Head of caudate nucleus (tissue), 42 donors: ENCODE results near the gene EXOSC10.
"Not testable (repeated sequence)": the region's sequence is repeated elsewhere in the genome, so short reads cannot be mapped to it uniquely, and the experiment has no call there.

Experiments
- DNase-seq, 42 donors: peaks; one replicate each; pipeline versions ENCODE4 v3.0.0 to v3.0.0-alpha.2; 2020 to 2021; ENCODE audit warnings: mixed read lengths in 7 of 42
- intact Hi-C: fragments of 100-400 bp; cut with DNase I; formaldehyde crosslinking; loops from one replicate; pipeline ENCODE4 v1.15.0; 2022

The EXOSC10 gene

DNA sequence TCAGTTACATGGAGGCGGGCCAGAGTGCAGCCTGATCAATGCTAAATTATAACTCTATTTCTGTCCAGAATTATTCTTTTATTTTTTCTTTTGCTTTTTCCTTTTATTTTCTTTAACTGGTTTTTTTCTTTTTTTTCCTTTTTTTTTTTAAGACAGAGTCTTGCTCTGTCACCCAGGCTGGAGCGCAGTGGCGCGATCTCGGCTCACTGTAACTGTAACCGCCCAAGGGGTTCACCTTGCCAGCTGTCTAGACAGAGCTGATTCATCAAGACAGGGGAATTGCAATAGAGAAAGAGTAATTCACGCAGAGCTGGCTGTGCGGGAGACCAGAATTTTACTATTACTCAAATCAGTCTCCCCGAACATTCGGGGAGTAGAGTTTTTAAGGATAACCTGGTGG is 48.5 kb downstream of the EXOSC10 start:
- intact Hi-C loops: not testable (repeated sequence)
- peak in 1 of 42 donors; percentile 13 for DNase-seq

DNA sequence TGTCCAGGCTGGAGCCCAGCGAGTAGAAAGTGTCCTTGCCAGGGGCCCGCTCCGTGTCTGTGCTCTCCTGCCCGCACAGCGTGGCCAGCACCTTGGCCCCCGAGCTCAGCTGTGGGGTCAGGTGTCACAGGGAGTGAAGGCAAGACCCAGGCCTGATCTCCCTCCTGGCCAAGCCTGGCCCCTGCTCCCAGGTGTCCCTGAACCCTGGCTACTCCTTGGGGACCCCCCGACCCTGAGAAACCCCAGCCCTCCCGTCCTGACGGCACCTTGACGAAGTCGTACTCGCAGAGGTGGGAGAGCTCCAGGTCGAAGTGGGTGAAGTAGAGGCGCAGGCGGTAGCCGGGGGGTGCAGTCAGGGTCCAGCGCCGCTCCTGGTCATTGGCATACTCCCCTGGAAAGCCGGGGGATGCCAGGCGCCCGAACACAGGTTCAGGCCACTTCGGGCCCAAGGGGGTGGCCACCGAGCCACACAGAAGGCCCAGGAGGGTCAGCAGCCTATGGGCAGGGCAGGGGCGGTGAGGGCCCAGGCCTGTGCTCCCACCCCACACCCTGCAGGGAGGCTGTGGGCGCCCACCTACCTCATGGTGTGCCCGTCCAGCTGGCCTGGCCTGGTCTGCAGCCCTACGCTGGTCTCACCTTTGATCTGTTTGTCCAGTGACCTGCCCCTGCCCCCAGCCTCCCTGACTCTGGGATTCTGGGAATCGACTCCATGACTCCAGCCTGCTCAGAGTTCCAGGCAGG is 52.9 kb downstream of the EXOSC10 start, which contains the start of gene MASP2:
TSS of gene MASP2 (minus strand) at position 615 of the 741 bp plus-strand sequence. CDS start at position 583, 32 bp downstream.
- peak in 5 of 42 donors; percentile 6 to 27 (median 15) for DNase-seq
- intact Hi-C loops: no loop called here

DNA sequence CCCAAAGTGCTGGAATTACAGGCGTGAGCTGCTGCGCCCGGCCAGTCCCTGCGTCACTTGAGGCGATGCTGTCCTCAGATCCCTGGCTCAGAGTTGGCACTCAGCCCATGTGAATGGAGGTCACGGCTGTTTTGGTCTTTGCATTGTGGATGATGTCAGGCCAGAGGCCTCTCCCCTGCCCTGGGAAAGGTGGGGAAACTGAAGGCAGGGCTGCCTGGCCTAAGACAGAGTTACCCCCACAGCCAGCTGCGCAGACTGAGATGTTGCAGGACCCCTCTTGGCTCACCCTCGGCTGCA is 53.5 kb downstream of the EXOSC10 start:
- peak in 4 of 42 donors; percentile 8 to 24 (median 11) for DNase-seq
- intact Hi-C loops: no loop called here

DNA sequence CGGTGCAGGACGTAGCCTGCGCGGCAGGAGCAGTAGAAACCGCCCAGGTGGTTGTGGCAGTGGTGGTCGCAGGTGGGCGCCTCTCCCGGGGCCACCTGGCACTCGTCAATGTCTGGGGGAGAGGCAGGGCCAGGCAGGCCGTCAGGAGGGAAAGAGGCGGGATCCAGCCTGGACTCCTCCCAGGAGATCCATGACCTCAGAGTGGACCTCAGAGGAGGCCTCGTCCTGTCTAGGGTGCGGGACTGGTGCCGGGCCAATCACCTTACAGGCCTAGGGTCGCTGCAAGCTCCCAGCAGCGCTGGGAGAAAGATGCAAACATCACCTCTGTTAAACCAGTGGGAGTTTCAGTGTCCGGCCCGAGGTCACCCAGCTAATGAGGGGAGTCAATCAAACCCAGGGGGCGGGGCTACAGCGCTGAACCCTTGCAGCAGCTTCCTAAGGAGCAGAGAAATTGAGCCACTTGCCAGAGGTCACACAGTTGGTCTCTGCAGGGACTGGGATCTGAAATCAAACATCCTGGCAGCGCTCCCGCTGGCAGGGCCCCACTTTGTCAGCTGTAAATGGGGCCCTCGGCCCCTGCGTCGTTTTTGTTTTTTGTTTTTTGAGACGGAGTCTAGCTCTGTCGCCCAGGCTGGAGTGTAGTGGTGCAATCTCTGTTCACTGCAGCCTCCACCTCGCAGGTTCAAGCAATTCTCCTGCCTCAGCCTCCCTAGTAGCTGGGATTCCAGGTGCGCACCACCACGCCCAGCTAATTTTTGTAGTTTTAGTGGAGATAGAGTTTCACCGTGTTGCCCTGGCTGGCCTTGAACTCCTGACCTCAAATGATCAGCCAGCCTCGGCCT is 54.0 kb downstream of the EXOSC10 start:
- intact Hi-C loops: no loop called here
- DNase-seq: peak in 6 of 42 donors; percentile 7 to 26 (median 19)

DNA sequence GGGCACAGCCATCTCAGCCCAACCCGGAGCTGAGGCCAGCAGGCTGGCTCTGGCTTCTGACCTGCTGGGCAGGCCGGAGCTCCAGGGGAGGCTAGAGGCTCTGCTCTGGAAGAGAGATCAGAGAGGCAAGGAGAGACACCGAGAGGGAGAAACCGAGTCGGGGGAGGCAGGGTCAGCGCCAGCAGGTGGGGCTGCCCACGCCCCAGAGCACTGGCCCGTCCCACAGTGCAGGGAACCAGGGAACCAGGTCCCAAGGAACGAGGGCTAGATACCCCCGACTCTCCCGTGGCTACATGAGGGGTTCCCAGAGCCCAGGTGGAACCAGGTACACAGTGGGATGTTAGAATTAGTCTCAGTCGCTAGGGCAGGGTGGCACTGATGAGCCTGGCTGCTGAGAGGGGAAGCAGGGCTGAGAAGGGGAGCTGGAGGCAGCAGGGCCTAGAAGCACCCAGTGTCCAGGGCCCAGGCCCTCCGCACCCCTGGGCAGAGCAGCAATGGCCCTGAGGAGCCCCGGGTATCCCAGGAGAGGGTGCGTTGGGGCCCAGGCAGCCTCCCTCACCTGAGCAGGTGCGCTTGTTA is 54.7 kb downstream of the EXOSC10 start:
- intact Hi-C loops: no loop called here
- DNase-seq: peak in 6 of 42 donors; percentile 0 to 22 (median 8)

DNA sequence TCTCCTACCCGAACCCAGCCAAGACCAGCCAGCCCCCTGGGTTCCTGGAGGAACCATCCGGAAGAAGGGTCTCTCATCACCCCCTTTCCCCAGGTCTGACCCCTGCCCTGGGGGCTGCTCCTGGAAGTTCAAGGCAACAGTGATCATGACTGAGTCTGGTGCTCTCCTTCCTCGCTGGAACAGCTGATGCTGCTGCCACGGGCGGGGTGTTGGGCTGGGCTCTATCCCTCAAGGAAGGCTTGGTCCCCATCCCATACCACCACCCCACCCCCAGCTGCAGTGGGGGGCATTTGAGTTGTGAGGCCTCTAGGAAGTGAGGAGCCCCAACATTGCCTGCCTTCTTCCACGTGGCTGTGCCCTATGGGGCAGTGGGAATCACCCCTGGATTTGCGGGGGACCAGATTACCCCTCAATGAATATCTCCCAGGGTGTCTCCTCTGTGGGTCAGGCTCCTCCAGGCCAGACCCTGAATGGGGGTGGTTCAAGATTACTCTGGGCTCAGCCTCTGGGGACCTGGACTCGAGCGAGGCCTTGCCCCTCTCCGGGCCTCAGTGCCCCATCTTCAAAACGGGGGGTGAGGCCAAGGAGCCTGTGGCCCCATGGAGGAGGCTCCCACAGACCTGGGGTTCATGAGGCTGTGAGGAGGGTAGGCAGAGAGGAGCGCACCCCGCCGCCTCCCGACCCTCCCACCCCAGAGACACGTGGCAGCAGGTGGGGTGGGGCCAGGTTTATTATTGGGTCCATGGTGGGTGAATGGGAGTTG is 55.4 kb downstream of the EXOSC10 start:
- DNase-seq: peak in 4 of 42 donors; percentile 1 to 29 (median 10)
- intact Hi-C loops: no loop called here

DNA sequence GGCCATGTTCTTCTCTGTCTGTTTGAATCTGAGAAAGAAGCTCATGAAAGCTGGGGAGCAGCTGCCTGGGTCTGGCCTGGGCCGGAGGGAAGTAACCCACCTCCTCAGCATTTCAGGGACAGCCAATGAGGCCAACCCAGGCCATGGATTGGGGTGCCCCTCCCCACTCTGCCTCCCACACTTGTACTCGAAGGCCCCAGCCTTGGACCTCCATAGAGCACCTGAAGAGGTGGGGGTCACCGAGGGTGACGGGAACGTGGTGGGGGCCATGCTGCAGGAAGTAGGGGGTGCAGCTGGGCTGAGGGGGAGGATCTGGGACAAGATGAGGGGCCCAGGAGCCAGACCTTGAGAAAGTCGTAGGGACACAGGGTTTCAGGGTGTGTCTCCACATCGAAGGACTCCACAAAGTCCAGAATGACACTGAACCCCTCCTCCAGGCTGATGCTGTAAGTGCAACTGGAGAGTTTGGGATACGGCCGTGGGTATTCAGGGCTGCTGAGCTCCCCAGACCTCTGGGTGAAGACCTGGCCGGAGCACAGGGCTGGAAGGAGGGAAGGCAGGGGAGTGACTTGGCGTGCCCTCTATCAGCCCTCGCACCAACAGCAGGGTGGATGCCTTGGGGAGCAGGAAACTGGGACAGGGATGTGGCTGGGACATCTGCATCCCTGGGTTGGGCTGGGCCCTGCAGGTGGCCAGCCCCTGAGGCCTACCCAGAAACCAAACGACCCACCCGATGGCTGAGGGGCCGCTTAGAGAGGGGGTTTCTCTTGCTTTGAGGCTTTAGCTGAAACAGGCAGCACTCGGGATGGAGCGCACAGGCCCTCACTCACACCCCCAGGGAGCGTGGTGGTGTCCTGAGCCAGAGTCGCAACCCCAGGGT is 56.4 kb downstream of the EXOSC10 start:
- peak in 3 of 42 donors; percentile 12 to 29 (median 13) for DNase-seq
- intact Hi-C loops: no loop called here

DNA sequence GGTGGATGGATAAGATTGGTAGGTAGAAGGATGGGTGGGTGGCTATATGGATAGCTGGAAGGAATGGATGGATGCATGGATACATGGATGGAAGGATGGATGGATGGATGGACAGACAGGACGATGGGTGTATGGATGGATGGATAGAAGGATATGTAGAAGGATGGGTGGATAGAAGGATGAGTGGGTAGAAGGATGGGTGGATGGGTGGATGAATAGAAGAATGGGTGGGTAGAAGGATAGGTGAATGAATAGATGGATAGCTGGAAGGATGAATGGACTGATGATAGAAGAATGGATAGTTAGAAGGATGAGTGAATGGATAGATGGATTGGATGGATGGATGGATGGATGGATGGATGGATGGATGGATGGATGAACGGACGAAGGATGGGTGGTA is 57.6 kb downstream of the EXOSC10 start:
- DNase-seq: no peak
- intact Hi-C loops: no loop called here

DNA sequence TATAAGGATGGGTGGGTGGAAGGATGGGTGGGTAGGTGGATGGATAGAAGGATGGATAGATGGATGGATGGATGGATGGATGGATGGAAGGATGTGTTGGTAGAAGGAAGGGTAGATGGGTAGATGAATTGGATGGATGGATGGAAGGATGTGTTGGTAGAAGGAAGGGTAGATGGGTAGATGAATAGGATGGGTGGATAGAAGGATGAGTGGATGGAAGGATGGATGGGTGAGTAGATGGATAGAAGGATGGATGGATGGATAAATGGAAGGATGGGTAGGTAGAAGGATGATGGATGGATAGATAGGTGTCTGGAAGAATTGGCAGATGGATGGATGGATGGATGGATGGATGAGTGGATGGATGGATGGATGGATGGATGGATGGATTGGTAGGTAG is 58.6 kb downstream of the EXOSC10 start:
- no peak for DNase-seq
- intact Hi-C loops: no loop called here

DNA sequence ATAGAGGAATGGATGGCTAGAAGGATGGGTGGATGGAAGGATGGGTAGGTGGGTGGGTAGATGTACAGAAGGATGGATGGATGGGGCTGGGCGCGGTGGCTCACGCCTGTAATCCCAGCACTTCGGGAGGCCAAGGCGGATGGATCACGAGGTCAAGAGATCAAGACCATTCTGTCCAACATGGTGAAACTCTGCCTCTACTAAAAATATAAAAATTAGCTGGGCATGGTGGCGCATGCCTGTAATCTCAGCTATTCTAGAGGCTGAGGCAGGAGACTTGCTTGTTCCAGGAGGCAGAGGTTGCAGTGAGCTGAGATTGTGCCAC is 59.6 kb downstream of the EXOSC10 start:
- DNase-seq: peak in 2 of 42 donors; percentile 4 to 5
- intact Hi-C loops: not testable (repeated sequence)

DNA sequence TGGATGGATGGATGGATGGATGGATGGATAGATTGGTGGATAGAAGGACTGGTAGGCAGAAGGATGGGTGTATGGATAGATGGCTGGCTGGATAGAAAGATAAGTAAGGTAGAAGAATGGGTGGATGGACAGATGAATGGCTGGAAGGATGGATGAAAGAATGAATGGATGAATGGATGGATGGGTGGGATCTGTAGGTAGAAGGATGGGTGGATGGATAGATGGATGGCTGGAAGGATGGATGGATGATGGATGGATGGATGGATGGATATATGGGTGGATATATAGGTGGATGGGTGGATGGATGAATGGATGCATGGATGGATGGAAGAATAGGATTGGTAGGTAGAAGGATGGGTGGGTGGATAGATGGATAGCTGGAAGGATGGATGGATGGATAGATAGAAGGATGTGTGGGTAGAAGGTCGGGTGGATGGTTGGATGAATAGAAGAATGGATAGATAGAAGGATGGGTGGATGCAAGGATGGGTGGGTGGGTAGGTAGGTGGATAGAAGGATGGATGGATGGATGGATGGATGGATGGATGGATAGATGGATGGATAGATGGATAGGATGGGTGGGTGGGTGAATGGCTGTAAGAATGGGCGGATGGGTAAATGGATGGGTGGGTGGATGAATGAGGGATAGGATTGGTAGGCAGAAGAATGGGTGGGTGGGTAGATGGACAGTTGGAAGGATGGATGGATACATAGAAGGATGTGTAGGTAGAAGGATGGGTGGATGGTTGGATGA is 60.1 kb downstream of the EXOSC10 start:
- intact Hi-C loops: loop anchor here (5.0 kb wide), 1 partner anchor 603 kb away; no protein-coding TSS in a partner anchor
- DNase-seq: no peak

DNA sequence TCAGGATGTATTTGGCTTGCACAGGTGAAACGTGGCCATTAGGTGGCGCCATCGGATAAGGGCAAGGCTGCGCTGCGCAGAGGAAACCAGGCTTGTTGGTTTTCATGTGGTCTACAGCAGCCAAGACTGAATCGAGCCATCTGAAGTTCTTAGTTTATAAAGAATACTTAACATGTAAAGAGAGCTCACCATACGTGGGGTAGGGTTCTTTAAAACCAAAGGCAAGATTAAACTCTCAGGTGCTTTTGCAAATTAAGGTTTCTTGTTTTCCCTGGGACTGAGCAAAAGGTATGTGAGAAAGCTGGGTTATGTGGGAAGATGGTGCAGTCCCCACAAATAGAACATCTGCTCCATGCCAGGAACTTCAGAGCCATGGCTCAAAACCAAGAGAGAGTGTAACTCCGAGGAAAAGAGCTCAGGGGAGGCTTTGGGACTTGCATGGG is 61.9 kb downstream of the EXOSC10 start:
- intact Hi-C loops: loop anchor here (5.0 kb wide), 1 partner anchor 605 kb away; no protein-coding TSS in a partner anchor
- peak; percentile 77 to 97 (median 92) for DNase-seq

DNA sequence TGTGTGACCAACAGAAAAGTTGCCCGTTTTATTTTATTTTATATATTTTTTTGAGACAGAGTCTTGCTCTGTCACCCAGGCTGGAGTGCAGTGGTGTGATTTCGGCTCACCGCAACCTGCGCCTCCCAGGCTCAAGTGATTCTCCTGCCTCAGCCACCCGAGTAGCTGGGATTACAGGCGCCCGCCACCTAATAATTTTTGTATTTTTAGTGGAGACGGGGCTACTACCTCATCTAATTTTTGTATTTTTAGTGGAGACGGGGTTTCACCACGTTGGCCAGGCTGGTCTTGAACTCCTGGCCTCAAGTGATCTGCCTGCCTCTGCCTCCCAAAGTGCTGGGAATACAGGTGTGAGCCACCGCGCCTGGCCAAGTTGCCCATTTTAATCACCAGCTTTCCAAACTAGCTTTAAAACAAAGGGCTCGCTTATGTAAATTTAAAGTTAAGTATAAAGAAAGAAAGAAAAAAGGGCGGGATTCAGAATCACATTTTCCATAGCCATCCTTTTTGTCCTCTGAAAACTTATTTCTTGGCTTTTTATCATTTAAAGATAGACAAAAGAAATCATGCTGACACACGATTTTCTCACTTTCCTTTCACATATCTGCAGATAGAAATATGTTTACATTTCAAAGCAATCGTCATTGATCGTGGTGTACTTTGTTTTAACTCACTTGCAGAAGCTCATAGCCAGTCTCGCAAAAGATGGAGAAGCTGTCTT is 62.5 kb downstream of the EXOSC10 start:
- intact Hi-C loops: loop anchor here (5.0 kb wide), 1 partner anchor 605 kb away; no protein-coding TSS in a partner anchor
- DNase-seq: peak in 2 of 42 donors; percentile 12 to 31

DNA sequence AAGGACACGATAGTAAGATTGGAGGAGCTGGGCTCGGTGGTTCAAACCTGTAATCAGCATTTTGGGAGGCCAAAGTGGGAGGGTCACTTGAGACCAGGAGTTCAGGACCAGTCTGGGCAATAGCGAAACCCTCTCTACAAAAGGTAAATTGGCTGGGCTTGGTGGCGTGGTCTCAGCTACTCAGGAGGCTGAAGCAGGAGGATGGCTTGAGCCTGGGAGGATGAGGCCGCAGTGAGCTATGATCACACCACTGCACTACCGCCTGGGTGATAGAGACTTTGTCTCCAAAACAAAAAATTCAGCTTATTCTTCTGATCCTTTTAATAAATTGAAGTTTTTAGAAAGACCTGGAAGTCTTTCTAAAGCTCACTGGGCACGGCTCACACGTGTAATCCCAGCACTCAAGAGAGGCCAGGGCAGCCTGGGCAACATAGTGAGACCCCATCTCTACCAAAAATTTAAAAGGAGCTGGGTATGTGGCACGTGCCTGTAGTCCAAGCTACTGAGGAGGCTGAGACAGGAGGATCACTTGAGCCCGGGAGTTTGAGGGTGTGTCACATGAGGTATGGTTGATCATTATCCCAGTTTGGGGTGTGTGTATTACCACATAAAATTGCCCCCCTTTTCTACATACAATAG is 67.9 kb downstream of the EXOSC10 start:
- intact Hi-C loops: no loop called here
- peak in 3 of 42 donors; percentile 2 to 14 (median 10) for DNase-seq

DNA sequence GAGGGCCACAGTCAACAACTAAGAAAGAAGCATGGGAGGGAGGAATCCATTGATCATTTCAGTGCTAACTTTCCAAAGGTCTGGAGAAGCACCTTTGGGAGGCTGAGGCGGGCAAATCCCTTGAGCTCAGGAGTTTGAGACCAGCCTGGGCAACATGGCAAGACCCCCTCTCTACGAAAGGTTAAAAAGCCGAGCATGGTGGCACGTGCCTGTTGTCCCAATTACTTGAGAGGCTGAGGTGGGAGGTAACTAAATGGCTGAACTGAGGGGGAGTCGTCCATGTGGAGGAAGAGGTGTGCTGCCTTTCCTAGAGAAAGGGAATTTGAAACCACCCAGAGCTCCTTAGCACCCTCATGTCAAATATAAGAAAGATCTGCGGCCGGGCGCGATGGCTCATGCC is 68.8 kb downstream of the EXOSC10 start:
- DNase-seq: no peak
- intact Hi-C loops: no loop called here

DNA sequence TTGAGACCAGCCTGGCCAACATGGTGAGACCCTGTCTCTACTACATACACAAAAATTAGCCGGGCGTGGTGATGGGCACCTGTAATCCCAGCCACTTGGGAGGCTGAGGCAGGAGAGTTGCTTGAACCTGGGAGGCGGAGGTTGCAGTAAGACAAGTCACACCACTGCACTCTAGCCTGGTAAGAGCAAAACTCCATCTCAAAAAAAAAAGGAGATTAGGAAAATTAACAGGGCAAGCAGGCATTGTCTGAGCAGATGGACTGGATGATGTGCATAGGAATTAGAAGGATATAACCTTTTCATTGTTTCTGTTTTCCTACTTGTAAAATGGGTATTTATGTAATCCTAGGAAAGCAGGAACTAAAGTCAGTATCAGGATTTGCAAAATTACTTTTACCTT is 71.7 kb downstream of the EXOSC10 start:
- peak in 2 of 42 donors; percentile 15 to 21 for DNase-seq
- intact Hi-C loops: no loop called here
